Neural cell (in vitro differentiated cells): ENCODE measurements around the gene ARL6IP6. TPM values are rescaled to one million over a fixed set of nuclear protein-coding genes. Genes with fewer than 3 reads are reported as not detected.

ENCODE experiments used
- H2AFZ ChIP-seq: fragments of 200-600, 300-800 bp; sonication (generic), shearing (Covaris generic); 2 replicates; pipeline ENCODE4 v1.6.0; 2014; ENCODE audit warnings: low read depth, mild to moderate bottlenecking, antibody characterized with exemption, low read length, moderate library complexity
- H3F3A ChIP-seq: fragments of 200-600 bp; shearing (Covaris generic); 2 replicates; pipeline ENCODE4 v1.6.1; 2016; ENCODE audit warnings: mild to moderate bottlenecking, moderate library complexity, mixed read lengths, antibody characterized with exemption, low read length; ENCODE audit not compliant: insufficient read depth, poor library complexity, severe bottlenecking
- H3K27ac ChIP-seq: fragments of 200-600, 300-800 bp; sonication (generic), shearing (Covaris generic); 2 replicates; pipeline ENCODE4 v1.5.1; 2014; ENCODE audit warnings: mild to moderate bottlenecking, low read length, moderate library complexity
- H3K27me3 ChIP-seq: fragments of 300-800, 200-600 bp; sonication (generic), shearing (Covaris generic); 2 replicates; pipeline ENCODE4 v1.6.0; 2014; ENCODE audit warnings: mild to moderate bottlenecking, low read depth, low read length, moderate library complexity; ENCODE audit not compliant: insufficient read depth
- H3K36me3 ChIP-seq: fragments of 300-800, 200-600 bp; sonication (generic), shearing (Covaris generic); 2 replicates; pipeline ENCODE4 v1.5.1; 2014; ENCODE audit warnings: mild to moderate bottlenecking, antibody characterized with exemption, low read length, moderate library complexity; ENCODE audit not compliant: insufficient read depth
- H3K4me2 ChIP-seq: fragments of 300-800, 200-600 bp; sonication (generic), shearing (Covaris generic); 2 replicates; pipeline ENCODE4 v1.6.0; 2014; ENCODE audit warnings: mild to moderate bottlenecking, low read length
- H3K4me3 ChIP-seq: fragments of 300-800, 200-600 bp; sonication (generic), shearing (Covaris generic); 2 replicates; pipeline ENCODE4 v1.5.1; 2014; ENCODE audit warnings: mild to moderate bottlenecking, low read length, moderate library complexity
- H3K79me2 ChIP-seq: fragments of 200-600 bp; shearing (Covaris generic); replicated peaks from 2 replicates; pipeline ENCODE4 v1.6.0; 2014; ENCODE audit warnings: mild to moderate bottlenecking, low read length, moderate library complexity; ENCODE audit not compliant: insufficient read depth
- H3K9ac ChIP-seq: fragments of 300-800, 200-600 bp; sonication (generic), shearing (Covaris generic); 2 replicates; pipeline ENCODE4 v1.6.1; 2016; ENCODE audit warnings: mild to moderate bottlenecking, low read length, mixed read lengths
- H3K9me2 ChIP-seq: fragments of 200-600 bp; shearing (Covaris generic); 2 replicates; pipeline ENCODE4 v1.6.1; 2016; ENCODE audit warnings: mild to moderate bottlenecking, low read length, mixed read lengths; ENCODE audit not compliant: insufficient read depth
- H3K9me3 ChIP-seq: fragments of 200-600, 300-800 bp; sonication (generic), shearing (Covaris generic); 2 replicates; pipeline ENCODE4 v1.6.1; 2016; ENCODE audit warnings: mild to moderate bottlenecking, mixed run types, low read length, moderate library complexity, mixed read lengths
- H4K20me1 ChIP-seq: fragments of 200-600 bp; shearing (Covaris generic); 2 replicates; pipeline ENCODE4 v1.6.1; 2016; ENCODE audit warnings: mild to moderate bottlenecking, mixed run types; ENCODE audit not compliant: insufficient read depth
- EP300 ChIP-seq: fragments of 450-650 bp; conservative IDR thresholded peaks from 2 replicates; pipeline ENCODE4 v1.6.1; 2014; ENCODE audit warnings: antibody characterized with exemption, mild to moderate bottlenecking, moderate library complexity; ENCODE audit not compliant: poor library complexity, severe bottlenecking
- EZH2 ChIP-seq: fragments of 200-600, 300-800 bp; shearing (Covaris generic), sonication (generic); IDR thresholded peaks from 2 replicates; pipeline ENCODE4 v1.6.1; 2014; ENCODE audit warnings: antibody characterized with exemption, low read length, borderline replicate concordance, mild to moderate bottlenecking; ENCODE audit not compliant: insufficient read depth, poor library complexity, severe bottlenecking
- MXI1 ChIP-seq: fragments of 450-650 bp; conservative IDR thresholded peaks from 2 replicates; pipeline ENCODE4 v1.6.1; 2014; ENCODE audit warnings: antibody characterized with exemption, mild to moderate bottlenecking; ENCODE audit not compliant: poor library complexity, severe bottlenecking
- POLR2AphosphoS5 ChIP-seq: IDR thresholded peaks from 2 replicates; pipeline ENCODE4 v1.6.1; 2012
- RAD21 ChIP-seq: fragments of 450-650 bp; conservative IDR thresholded peaks from 2 replicates; pipeline ENCODE4 v1.6.1; 2014; ENCODE audit warnings: antibody characterized with exemption, mild to moderate bottlenecking, moderate library complexity
- SMC3 ChIP-seq: fragments of 450-650 bp; conservative IDR thresholded peaks from 2 replicates; pipeline ENCODE4 v1.6.1; 2014; ENCODE audit warnings: antibody characterized with exemption, mild to moderate bottlenecking, moderate library complexity; ENCODE audit not compliant: poor library complexity
- TAF1 ChIP-seq: IDR thresholded peaks from 2 replicates; pipeline ENCODE4 v1.6.1; 2012; ENCODE audit warnings: low read depth
- polyA plus RNA-seq: library from polyadenylated mRNA; depleted of rRNA; stranded (reverse); fragments of >200 nt; gene quantifications from 2 replicates; pipeline ENCODE4 v1.2.3, GENCODE V29; 2014
- TF ChIP-seq, protein P1 (sequence below): fragments of 450-650 bp; IDR thresholded peaks from 2 replicates; pipeline ENCODE4 v1.5.1; 2014; ENCODE audit warnings: antibody characterized with exemption, mild to moderate bottlenecking, moderate library complexity; ENCODE audit not compliant: poor library complexity, severe bottlenecking
- TF ChIP-seq, protein P2 (sequence below): IDR thresholded peaks from 2 replicates; pipeline ENCODE4 v1.6.1; 2012; ENCODE audit warnings: borderline replicate concordance

Gene ARL6IP6
- polyA plus RNA-seq, 1 donor from 2014 or later = 46.0 TPM

DNA sequence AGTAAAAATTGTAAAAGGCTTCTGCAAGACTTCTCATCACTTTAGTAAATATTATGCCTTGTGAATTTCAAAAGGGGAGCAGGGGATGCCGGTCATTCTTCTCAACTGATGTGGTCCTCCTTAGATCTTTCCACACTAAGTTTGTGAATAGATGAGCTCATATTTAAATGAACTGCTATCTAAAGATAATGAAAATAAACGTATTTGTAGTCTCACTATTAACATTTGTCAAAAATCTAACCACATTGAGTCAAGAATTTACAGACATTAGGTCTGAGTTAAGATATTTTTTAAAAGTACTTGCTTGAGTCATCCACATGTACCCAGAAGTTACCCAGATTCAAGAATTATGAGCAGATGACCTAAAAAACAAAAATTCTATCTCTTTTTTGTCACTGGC lies 7.7 kb upstream of the ARL6IP6 start:
- Histone ChIP-seq H3F3A (no peaks in the 10 kb centered on the region), H3K79me2 (peaks cover 79% of the 10 kb centered on the region), H3K4me2 (no peak overlapping the region), H3K27ac (no peak overlapping the region), H3K9ac (no peak overlapping the region), H2AFZ (no peak overlapping the region), H3K9me2 (no peaks in the 10 kb centered on the region), H3K36me3 (peaks cover 8% of the 10 kb centered on the region), H3K4me3 (no peak overlapping the region), H3K9me3 (no peaks in the 10 kb centered on the region), H3K27me3 (no peaks in the 10 kb centered on the region), H4K20me1 (peaks cover 4% of the 10 kb centered on the region)
- TF ChIP-seq TAF1 (no peak), POLR2AphosphoS5 (no peak), MXI1 (no peak), EP300 (no peak), RAD21 (no peak), EZH2 (no peak), SMC3 (no peak)
- TF ChIP-seq, protein P1, sequence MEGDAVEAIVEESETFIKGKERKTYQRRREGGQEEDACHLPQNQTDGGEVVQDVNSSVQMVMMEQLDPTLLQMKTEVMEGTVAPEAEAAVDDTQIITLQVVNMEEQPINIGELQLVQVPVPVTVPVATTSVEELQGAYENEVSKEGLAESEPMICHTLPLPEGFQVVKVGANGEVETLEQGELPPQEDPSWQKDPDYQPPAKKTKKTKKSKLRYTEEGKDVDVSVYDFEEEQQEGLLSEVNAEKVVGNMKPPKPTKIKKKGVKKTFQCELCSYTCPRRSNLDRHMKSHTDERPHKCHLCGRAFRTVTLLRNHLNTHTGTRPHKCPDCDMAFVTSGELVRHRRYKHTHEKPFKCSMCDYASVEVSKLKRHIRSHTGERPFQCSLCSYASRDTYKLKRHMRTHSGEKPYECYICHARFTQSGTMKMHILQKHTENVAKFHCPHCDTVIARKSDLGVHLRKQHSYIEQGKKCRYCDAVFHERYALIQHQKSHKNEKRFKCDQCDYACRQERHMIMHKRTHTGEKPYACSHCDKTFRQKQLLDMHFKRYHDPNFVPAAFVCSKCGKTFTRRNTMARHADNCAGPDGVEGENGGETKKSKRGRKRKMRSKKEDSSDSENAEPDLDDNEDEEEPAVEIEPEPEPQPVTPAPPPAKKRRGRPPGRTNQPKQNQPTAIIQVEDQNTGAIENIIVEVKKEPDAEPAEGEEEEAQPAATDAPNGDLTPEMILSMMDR = no peak
- TF ChIP-seq, protein P2, sequence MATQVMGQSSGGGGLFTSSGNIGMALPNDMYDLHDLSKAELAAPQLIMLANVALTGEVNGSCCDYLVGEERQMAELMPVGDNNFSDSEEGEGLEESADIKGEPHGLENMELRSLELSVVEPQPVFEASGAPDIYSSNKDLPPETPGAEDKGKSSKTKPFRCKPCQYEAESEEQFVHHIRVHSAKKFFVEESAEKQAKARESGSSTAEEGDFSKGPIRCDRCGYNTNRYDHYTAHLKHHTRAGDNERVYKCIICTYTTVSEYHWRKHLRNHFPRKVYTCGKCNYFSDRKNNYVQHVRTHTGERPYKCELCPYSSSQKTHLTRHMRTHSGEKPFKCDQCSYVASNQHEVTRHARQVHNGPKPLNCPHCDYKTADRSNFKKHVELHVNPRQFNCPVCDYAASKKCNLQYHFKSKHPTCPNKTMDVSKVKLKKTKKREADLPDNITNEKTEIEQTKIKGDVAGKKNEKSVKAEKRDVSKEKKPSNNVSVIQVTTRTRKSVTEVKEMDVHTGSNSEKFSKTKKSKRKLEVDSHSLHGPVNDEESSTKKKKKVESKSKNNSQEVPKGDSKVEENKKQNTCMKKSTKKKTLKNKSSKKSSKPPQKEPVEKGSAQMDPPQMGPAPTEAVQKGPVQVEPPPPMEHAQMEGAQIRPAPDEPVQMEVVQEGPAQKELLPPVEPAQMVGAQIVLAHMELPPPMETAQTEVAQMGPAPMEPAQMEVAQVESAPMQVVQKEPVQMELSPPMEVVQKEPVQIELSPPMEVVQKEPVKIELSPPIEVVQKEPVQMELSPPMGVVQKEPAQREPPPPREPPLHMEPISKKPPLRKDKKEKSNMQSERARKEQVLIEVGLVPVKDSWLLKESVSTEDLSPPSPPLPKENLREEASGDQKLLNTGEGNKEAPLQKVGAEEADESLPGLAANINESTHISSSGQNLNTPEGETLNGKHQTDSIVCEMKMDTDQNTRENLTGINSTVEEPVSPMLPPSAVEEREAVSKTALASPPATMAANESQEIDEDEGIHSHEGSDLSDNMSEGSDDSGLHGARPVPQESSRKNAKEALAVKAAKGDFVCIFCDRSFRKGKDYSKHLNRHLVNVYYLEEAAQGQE = no peak

DNA sequence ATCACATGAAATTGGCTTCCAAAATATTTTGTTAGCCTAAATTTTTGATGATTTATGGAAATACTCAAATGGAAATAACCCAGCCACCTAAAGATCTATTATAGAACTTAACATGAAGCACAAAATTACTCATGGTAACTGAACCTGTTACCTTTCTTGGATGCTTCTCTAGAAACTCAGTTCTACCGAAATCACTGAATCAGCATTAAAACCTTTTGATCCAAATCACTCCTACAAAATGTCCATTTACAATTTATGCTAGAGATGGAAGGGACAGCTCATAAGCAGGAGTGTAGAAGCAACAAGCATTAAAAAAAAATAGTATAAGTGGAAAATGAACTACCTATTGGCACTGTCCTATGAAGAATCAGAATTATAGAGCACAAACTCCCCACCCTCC lies 3.3 kb upstream of the ARL6IP6 start:
- no peaks in the 10 kb centered on the region for H3K9me3 ChIP-seq
- no peak overlapping the region for H3K27ac ChIP-seq
- peak overlapping the region; percentile 83 for H3K4me2 ChIP-seq
- H3K9me2 ChIP-seq = no peaks in the 10 kb centered on the region
- peak overlapping the region; percentile 84 for H3K4me3 ChIP-seq
- H3K36me3 ChIP-seq = peaks cover 8% of the 10 kb centered on the region
- no peak overlapping the region for H2AFZ ChIP-seq
- H3K27me3 ChIP-seq = no peaks in the 10 kb centered on the region
- TF ChIP-seq, protein P2 = no peak
- TF ChIP-seq TAF1 (no peak), RAD21 (no peak)
- no peak overlapping the region for H3K9ac ChIP-seq
- H3K79me2 ChIP-seq = peaks cover 73% of the 10 kb centered on the region
- peaks cover 4% of the 10 kb centered on the region for H4K20me1 ChIP-seq
- H3F3A ChIP-seq = no peaks in the 10 kb centered on the region
